Keratinocyte (primary cell): ENCODE measurements around the gene TCP11X1.

Experiments used
- CTCF ChIP-seq, 3 experiments: IDR thresholded peaks in 1 of 3; conservative IDR thresholded peaks in 1 of 3; optimal IDR thresholded peaks in 1 of 3; 2 replicates in 2 of 3; 3 replicates in 1 of 3; pipeline versions ENCODE3 to v1.5.1; 2011; ENCODE audit warnings: low read length in 3 of 3, mild to moderate bottlenecking in 3 of 3, moderate library complexity in 2 of 3, control low read depth in 1 of 3, inconsistent platforms in 1 of 3; ENCODE audit not compliant: insufficient read depth in 2 of 3; ENCODE audit errors: extremely low read depth in 1 of 3
- EZH2 ChIP-seq: IDR thresholded peaks from one replicate; pipeline ENCODE4 v1.6.1; 2012; ENCODE audit warnings: inconsistent platforms, mild to moderate bottlenecking, low read length, moderate library complexity

- TF ChIP-seq CTCF (optimal IDR thresholded peaks at IDR 0.05 in 1 of 3, IDR thresholded peaks at IDR 0.05 in 1 of 3, conservative IDR thresholded peaks at IDR 0.05 in 1 of 3; ENCODE audit: extremely low read depth in 1 of 3, insufficient read depth in 2 of 3, low read length in 3 of 3) (no peak), EZH2 (no peak)
These were observed 29.0 kb upstream of the TCP11X1 start for GRCh38 chrX:102185967-102186720.
